Frontal cortex (tissue), 4 donors: ENCODE results near the gene CACNA1A. TPM values are rescaled to one million over a fixed set of nuclear protein-coding genes. Genes with fewer than 3 reads are reported as not detected.
"Not testable (repeated sequence)": the region's sequence is repeated elsewhere in the genome, so short reads cannot be mapped to it uniquely, and the experiment has no call there.

Experiments used
- DNase-seq, 2 donors: peaks; one replicate each; pipeline ENCODE4 v3.0.0; 2012; ENCODE audit warnings: low spot score in 2 of 2
- FAIRE-seq: peaks from 2 replicates; lab custom pipeline; 2012; peaks lifted over from hg19 to GRCh38; lab: Jason Lieb, UNC
- total RNA-seq: library from RNA; depleted of rRNA; stranded (reverse); fragments of >200 nt; gene quantifications from one replicate; pipeline ENCODE4 v1.2.3, GENCODE V29; 2014
- donor health status: control.
- donor health status: control.
- donor health status: control.

CACNA1A gene
- total RNA-seq, 1 donor from 2014 or later = 39.5 TPM

- FAIRE-seq (no peak), DNase-seq (no peak)
Observed at GRCh38 chr19:13381827-13382632, 124.2 kb downstream of the CACNA1A start.

- no peak for DNase-seq
- FAIRE-seq = peak; percentile 98
Observed at GRCh38 chr19:13376537-13376936, 129.7 kb downstream of the CACNA1A start.

GRCh38 chr19:13373599-13373998, 132.7 kb downstream of the CACNA1A start:
- DNase-seq (no peak), FAIRE-seq (no peak)

- FAIRE-seq = no peak
- DNase-seq = no peak
Observed at GRCh38 chr19:13370948-13371347, 135.3 kb downstream of the CACNA1A start.

GRCh38 chr19:13366529-13367143, 139.6 kb downstream of the CACNA1A start:
- no peak for DNase-seq
- no peak for FAIRE-seq

GRCh38 chr19:13363954-13364353, 142.3 kb downstream of the CACNA1A start:
- DNase-seq (no peak), FAIRE-seq (no peak)

- DNase-seq (no peak), FAIRE-seq (no peak)
Observed at GRCh38 chr19:13363245-13363644, 143.0 kb downstream of the CACNA1A start.

- DNase-seq (no peak), FAIRE-seq (no peak)
Observed at GRCh38 chr19:13362668-13363067, 143.6 kb downstream of the CACNA1A start.

GRCh38 chr19:13361726-13362125, 144.6 kb downstream of the CACNA1A start:
- DNase-seq, FAIRE-seq: not testable (repeated sequence)

GRCh38 chr19:13356686-13357280, 149.5 kb downstream of the CACNA1A start:
- DNase-seq (no peak), FAIRE-seq (no peak)

- FAIRE-seq = no peak
- no peak for DNase-seq
Observed at GRCh38 chr19:13356185-13356584, 150.1 kb downstream of the CACNA1A start.

GRCh38 chr19:13355356-13355755, 150.9 kb downstream of the CACNA1A start:
- no peak for FAIRE-seq
- no peak for DNase-seq

GRCh38 chr19:13353625-13354024, 152.7 kb downstream of the CACNA1A start:
- FAIRE-seq = no peak
- no peak for DNase-seq

- FAIRE-seq = no peak
- DNase-seq = no peak
Observed at GRCh38 chr19:13350759-13351158, 155.5 kb downstream of the CACNA1A start.

- DNase-seq = no peak
- FAIRE-seq = no peak
Observed at GRCh38 chr19:13350072-13350471, 156.2 kb downstream of the CACNA1A start.

GRCh38 chr19:13347367-13347766, 158.9 kb downstream of the CACNA1A start:
- no peak for DNase-seq

GRCh38 chr19:13343514-13343913, 162.8 kb downstream of the CACNA1A start:
- FAIRE-seq = no peak
- no peak for DNase-seq

More at GRCh38 chr19:13347367-13347766, 158.9 kb downstream of the CACNA1A start:
- no peak for FAIRE-seq

- FAIRE-seq (no peak), DNase-seq (no peak)
Observed at GRCh38 chr19:13342672-13343071, 163.6 kb downstream of the CACNA1A start.

GRCh38 chr19:13339869-13340268, 166.4 kb downstream of the CACNA1A start:
- FAIRE-seq (no peak), DNase-seq (peak in 1 of 2 donors; percentile 34)

- FAIRE-seq (no peak), DNase-seq (no peak)
Observed at GRCh38 chr19:13337181-13337580, 169.1 kb downstream of the CACNA1A start.
